Stimulated activated CD8-positive, alpha-beta memory T cell treated with anti-CD3 and anti-CD28 coated beads, Interleukin-12 subunit alpha, Interleukin-12 subunit beta, amount 100 ng/mL, for 24 hours (primary cell): ENCODE measurements around the gene OTOS.

Experiments used
- DNase-seq: peaks from one replicate; pipeline ENCODE4 v3.0.0-alpha.2; 2020; ENCODE audit errors: extremely low read depth

OTOS gene

GRCh38 chr2:240136671-240137292, 3.7 kb downstream of the OTOS start:
- DNase-seq = peak; percentile 9

GRCh38 chr2:240136013-240136670, 4.3 kb downstream of the OTOS start, which contains the start of gene COPS9:
Gene COPS9 (minus strand): TSS chr2:240136305. CDS start chr2:240136284, 21 bp downstream.
- DNase-seq = peak; percentile 68

- no peak for DNase-seq
Measured at GRCh38 chr2:240135706-240136012, 4.8 kb downstream of the OTOS start.

- DNase-seq = no peak
Measured at GRCh38 chr2:240134956-240135520, 5.4 kb downstream of the OTOS start.

- no peak for DNase-seq
Measured at GRCh38 chr2:240134466-240134865, 6.0 kb downstream of the OTOS start.

GRCh38 chr2:240133401-240133800, 7.1 kb downstream of the OTOS start:
- no peak for DNase-seq

- no peak for DNase-seq
Measured at GRCh38 chr2:240132651-240132980, 7.8 kb downstream of the OTOS start.

- DNase-seq = no peak
Measured at GRCh38 chr2:240131941-240132650, 8.4 kb downstream of the OTOS start.

- no peak for DNase-seq
Measured at GRCh38 chr2:240131296-240131695, 9.2 kb downstream of the OTOS start.

- no peak for DNase-seq
Measured at GRCh38 chr2:240130393-240131195, 9.9 kb downstream of the OTOS start.

- no peak for DNase-seq
Measured at GRCh38 chr2:240129731-240130392, 10.6 kb downstream of the OTOS start.

- DNase-seq = no peak
Measured at GRCh38 chr2:240129311-240129710, 11.1 kb downstream of the OTOS start.

- no peak for DNase-seq
Measured at GRCh38 chr2:240128608-240129145, 11.8 kb downstream of the OTOS start.

- no peak for DNase-seq
Measured at GRCh38 chr2:240127911-240128607, 12.4 kb downstream of the OTOS start.

GRCh38 chr2:240127191-240127750, 13.2 kb downstream of the OTOS start:
- DNase-seq = no peak

GRCh38 chr2:240126731-240127130, 13.7 kb downstream of the OTOS start:
- DNase-seq = no peak

GRCh38 chr2:240125742-240126141, 14.7 kb downstream of the OTOS start:
- DNase-seq = no peak

- no peak for DNase-seq
Measured at GRCh38 chr2:240124651-240125030, 15.8 kb downstream of the OTOS start.

GRCh38 chr2:240123821-240124650, 16.4 kb downstream of the OTOS start:
- no peak for DNase-seq
